ENCODE measurements around the gene RAB44. TPM values are rescaled to one million over a fixed set of nuclear protein-coding genes. Genes with fewer than 3 reads are reported as not detected.

RAB44 gene
- total RNA-seq, 1 experiment from 2014 or later, result not detected

DNA sequence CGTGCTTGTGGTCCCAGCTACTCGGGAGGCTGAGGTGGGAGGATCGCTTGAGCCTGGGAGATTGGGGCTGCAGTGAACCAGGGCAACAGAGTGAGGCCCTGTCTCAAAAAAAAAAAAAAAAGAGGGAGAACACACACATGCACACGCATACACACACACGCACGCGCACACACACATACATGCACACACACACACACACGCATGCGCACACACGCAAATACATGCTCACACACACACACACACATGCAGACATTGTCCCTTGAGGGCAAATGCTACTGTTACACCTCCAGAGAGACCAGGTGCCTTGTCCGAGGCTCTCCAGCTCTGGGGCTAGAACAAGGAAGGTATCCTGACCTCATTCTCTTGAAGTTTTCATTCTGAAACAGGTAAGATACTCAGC lies 64.5 kb downstream of the RAB44 start:
- Histone ChIP-seq H3K27me3 (ENCODE audit: control insufficient read depth, insufficient read depth, low read length) (no peaks in the 10 kb centered on the region), H3K4me1 (ENCODE audit: control insufficient read depth, insufficient read depth, low read length) (no peaks in the 10 kb centered on the region), H3K36me3 (ENCODE audit: control insufficient read depth, insufficient read depth, low read length) (no peaks in the 10 kb centered on the region), H3K27ac (ENCODE audit: low read length) (no peak overlapping the region), H3K9me3 (ENCODE audit: control insufficient read depth, insufficient read depth, low read depth, low read length) (no peaks in the 10 kb centered on the region), H3K4me3 (ENCODE audit: low read depth in 2 of 2, low read length in 2 of 2) (no peak overlapping the region)
- ATAC-seq, result no peak
- no peak for DNase-seq (ENCODE audit: low read depth, low spot score)
- CTCF ChIA-PET, result interaction anchor here (0.6 kb wide), 2 partner anchors 131 to 333 kb away, joined by 3 to 7 read pairs; no protein-coding TSS in a partner anchor
- POLR2A ChIA-PET, result no interaction called here
- intact Hi-C loops (cut with micrococcal nuclease; ENCODE audit: unreplicated experiment) (no loop called here), in situ Hi-C loops (cut with HindIII; ENCODE audit: low pct_unique_long_range_greater_than_20kb, low sequenced_read_pairs) (no loop called here)
- BruUV-seq (replicated peaks), result no TSS peak
- TF ChIP-seq REST (IDR thresholded peaks at IDR 0.05; ENCODE audit: insufficient read depth in 1 of 2, low read depth in 2 of 2, low read length in 1 of 2) (no peak), TCF7L2 (IDR thresholded peaks at IDR 0.05; ENCODE audit: low read depth, low read length) (no peak), POLR2AphosphoS5 (IDR thresholded peaks at IDR 0.05; ENCODE audit: low read depth, low read length) (no peak), SIN3A (IDR thresholded peaks at IDR 0.05; ENCODE audit: borderline replicate concordance, insufficient read depth, low read depth, low read length) (no peak)
- TF ChIP-seq, protein P1, sequence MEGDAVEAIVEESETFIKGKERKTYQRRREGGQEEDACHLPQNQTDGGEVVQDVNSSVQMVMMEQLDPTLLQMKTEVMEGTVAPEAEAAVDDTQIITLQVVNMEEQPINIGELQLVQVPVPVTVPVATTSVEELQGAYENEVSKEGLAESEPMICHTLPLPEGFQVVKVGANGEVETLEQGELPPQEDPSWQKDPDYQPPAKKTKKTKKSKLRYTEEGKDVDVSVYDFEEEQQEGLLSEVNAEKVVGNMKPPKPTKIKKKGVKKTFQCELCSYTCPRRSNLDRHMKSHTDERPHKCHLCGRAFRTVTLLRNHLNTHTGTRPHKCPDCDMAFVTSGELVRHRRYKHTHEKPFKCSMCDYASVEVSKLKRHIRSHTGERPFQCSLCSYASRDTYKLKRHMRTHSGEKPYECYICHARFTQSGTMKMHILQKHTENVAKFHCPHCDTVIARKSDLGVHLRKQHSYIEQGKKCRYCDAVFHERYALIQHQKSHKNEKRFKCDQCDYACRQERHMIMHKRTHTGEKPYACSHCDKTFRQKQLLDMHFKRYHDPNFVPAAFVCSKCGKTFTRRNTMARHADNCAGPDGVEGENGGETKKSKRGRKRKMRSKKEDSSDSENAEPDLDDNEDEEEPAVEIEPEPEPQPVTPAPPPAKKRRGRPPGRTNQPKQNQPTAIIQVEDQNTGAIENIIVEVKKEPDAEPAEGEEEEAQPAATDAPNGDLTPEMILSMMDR (IDR thresholded peaks at IDR 0.05), result no peak

- in situ Hi-C loops (cut with HindIII; ENCODE audit: low pct_unique_long_range_greater_than_20kb, low sequenced_read_pairs) (no loop called here), intact Hi-C loops (cut with micrococcal nuclease; ENCODE audit: unreplicated experiment) (no loop called here)
- no peaks in the 10 kb centered on the region for H3K9me3 ChIP-seq (ENCODE audit: control insufficient read depth, insufficient read depth, low read depth, low read length)
- no peak overlapping the region for H3K27ac ChIP-seq (ENCODE audit: low read length)
- ChIA-PET CTCF (interaction anchor here (0.7 to 1.7 kb wide), 4 partner anchors 18 to 253 kb away, joined by 3 to 11 read pairs (median 7); no protein-coding TSS in a partner anchor), POLR2A (no interaction called here)
- no peaks in the 10 kb centered on the region for H3K36me3 ChIP-seq (ENCODE audit: control insufficient read depth, insufficient read depth, low read length)
- TF ChIP-seq, protein P1 (IDR thresholded peaks at IDR 0.05), result no peak
- ATAC-seq (no peak), DNase-seq (ENCODE audit: low read depth, low spot score) (no peak)
- H3K4me3 ChIP-seq (ENCODE audit: low read depth in 2 of 2, low read length in 2 of 2), result no peak overlapping the region
- no peaks in the 10 kb centered on the region for H3K27me3 ChIP-seq (ENCODE audit: control insufficient read depth, insufficient read depth, low read length)
- peaks cover 5% of the 10 kb centered on the region for H3K4me1 ChIP-seq (ENCODE audit: control insufficient read depth, insufficient read depth, low read length)
- BruUV-seq (replicated peaks), result no TSS peak
Observed at GRCh38 chr6:36765190-36765589, 67.6 kb downstream of the RAB44 start.
